ENCODE measurements around the gene POFUT2. TPM values are rescaled to one million over a fixed set of nuclear protein-coding genes. Genes with fewer than 3 reads are reported as not detected.

POFUT2 gene
- total RNA-seq, 1 experiment from 2014 or later, result 28.2 TPM

- TF ChIP-seq EZH2phosphoT487 (IDR thresholded peaks at IDR 0.05; ENCODE audit: borderline replicate concordance, low read length) (no peak), CTCF (conservative IDR thresholded peaks at IDR 0.05; ENCODE audit: low read depth, low read length) (no peak), EZH2 (IDR thresholded peaks at IDR 0.05; ENCODE audit: low read length, unreplicated experiment) (no peak)
- ChIA-PET CTCF (no interaction called here), POLR2A (ENCODE audit: unreplicated experiment) (interaction anchor here (0.7 kb wide), 1 partner anchor 499 kb away, joined by 3 read pairs; no protein-coding TSS in a partner anchor)
- H3K27me3 ChIP-seq (ENCODE audit: low read length), result 0 out of 2 replicates have a peak, but pooled peaks cover 8% of the 10 kb centered on the region
- H4K20me1 ChIP-seq (ENCODE audit: low read length), result no peaks in the 10 kb centered on the region
- BruUV-seq (replicated peaks), result no TSS peak
- H2AFZ ChIP-seq (ENCODE audit: low read length), result peak overlapping the region; percentile 61
- ATAC-seq (no peak), DNase-seq (no peak)
- H3K79me2 ChIP-seq (ENCODE audit: low read length), result no peaks in the 10 kb centered on the region
- intact Hi-C loops (cut with micrococcal nuclease), result no loop called here
- H3F3A ChIP-seq (ENCODE audit: low read length, unreplicated experiment), result no peaks in the 10 kb centered on the region
- peaks cover 12% of the 10 kb centered on the region for H3K4me1 ChIP-seq (ENCODE audit: insufficient read depth, low read length)
- H3K4me3 ChIP-seq (ENCODE audit: low read length), result peak overlapping the region; percentile 56; the same call in 1 of the 2 replicates
- no peaks in the 10 kb centered on the region for H3K9me2 ChIP-seq (replicated peaks; ENCODE audit: low read length)
- H3K9me3 ChIP-seq (ENCODE audit: low read length), result no peaks in the 10 kb centered on the region
- no peaks in the 10 kb centered on the region for H3K36me3 ChIP-seq (ENCODE audit: low read depth, low read length)
- H3K27ac ChIP-seq (ENCODE audit: low read length), result no peak overlapping the region
- H3K9ac ChIP-seq (ENCODE audit: low read length), result no peak overlapping the region
- H3K4me2 ChIP-seq (ENCODE audit: low read length), result peak overlapping the region; percentile 80; the same call in 1 of the 2 replicates
Measured at GRCh38 chr21:45254460-45254930, 33.2 kb downstream of the POFUT2 start.

- TF ChIP-seq EZH2 (IDR thresholded peaks at IDR 0.05; ENCODE audit: low read length, unreplicated experiment), result no peak
- no peak for TF ChIP-seq CTCF (conservative IDR thresholded peaks at IDR 0.05; ENCODE audit: low read depth, low read length)
- no peak for TF ChIP-seq EZH2phosphoT487 (IDR thresholded peaks at IDR 0.05; ENCODE audit: borderline replicate concordance, low read length)
- Histone ChIP-seq H4K20me1 (ENCODE audit: low read length) (no peaks in the 10 kb centered on the region), H3K79me2 (ENCODE audit: low read length) (no peaks in the 10 kb centered on the region), H3K27me3 (ENCODE audit: low read length) (0 out of 2 replicates have a peak, but pooled peaks cover 8% of the 10 kb centered on the region), H3K27ac (ENCODE audit: low read length) (no peak overlapping the region), H3F3A (ENCODE audit: low read length, unreplicated experiment) (no peaks in the 10 kb centered on the region), H3K4me3 (ENCODE audit: low read length) (0 out of 2 replicates have a peak overlapping the region, but pooled peaks have one; percentile 3), H3K4me1 (ENCODE audit: insufficient read depth, low read length) (peaks cover 15% of the 10 kb centered on the region), H2AFZ (ENCODE audit: low read length) (peak overlapping the region; percentile 23; the same call in 1 of the 2 replicates), H3K9me3 (ENCODE audit: low read length) (no peaks in the 10 kb centered on the region), H3K9ac (ENCODE audit: low read length) (no peak overlapping the region), H3K36me3 (ENCODE audit: low read depth, low read length) (no peaks in the 10 kb centered on the region), H3K4me2 (ENCODE audit: low read length) (peak overlapping the region; percentile 48), H3K9me2 (replicated peaks; ENCODE audit: low read length) (no peaks in the 10 kb centered on the region)
- BruUV-seq (replicated peaks), result no TSS peak
- ChIA-PET CTCF (no interaction called here), POLR2A (ENCODE audit: unreplicated experiment) (no interaction called here)
- intact Hi-C loops (cut with micrococcal nuclease), result no loop called here
- ATAC-seq, result no peak
- no peak for DNase-seq
Measured at GRCh38 chr21:45253633-45254459, 33.8 kb downstream of the POFUT2 start.

Data from PC-3 (cell line).